DMS 273 (cell line): ENCODE results near the gene AMN1.
A peak's percentile ranks its signal among the peaks of the same experiment; 100 is the strongest.
"Not testable (repeated sequence)": the region's sequence is repeated elsewhere in the genome, so short reads cannot be mapped to it uniquely, and the experiment has no call there.

Experiments used
- DNase-seq: peaks from one replicate; lab custom pipeline; 2025; ENCODE audit not compliant: unreplicated experiment; lab: John Stamatoyannopoulos, UW

Gene AMN1

DNA sequence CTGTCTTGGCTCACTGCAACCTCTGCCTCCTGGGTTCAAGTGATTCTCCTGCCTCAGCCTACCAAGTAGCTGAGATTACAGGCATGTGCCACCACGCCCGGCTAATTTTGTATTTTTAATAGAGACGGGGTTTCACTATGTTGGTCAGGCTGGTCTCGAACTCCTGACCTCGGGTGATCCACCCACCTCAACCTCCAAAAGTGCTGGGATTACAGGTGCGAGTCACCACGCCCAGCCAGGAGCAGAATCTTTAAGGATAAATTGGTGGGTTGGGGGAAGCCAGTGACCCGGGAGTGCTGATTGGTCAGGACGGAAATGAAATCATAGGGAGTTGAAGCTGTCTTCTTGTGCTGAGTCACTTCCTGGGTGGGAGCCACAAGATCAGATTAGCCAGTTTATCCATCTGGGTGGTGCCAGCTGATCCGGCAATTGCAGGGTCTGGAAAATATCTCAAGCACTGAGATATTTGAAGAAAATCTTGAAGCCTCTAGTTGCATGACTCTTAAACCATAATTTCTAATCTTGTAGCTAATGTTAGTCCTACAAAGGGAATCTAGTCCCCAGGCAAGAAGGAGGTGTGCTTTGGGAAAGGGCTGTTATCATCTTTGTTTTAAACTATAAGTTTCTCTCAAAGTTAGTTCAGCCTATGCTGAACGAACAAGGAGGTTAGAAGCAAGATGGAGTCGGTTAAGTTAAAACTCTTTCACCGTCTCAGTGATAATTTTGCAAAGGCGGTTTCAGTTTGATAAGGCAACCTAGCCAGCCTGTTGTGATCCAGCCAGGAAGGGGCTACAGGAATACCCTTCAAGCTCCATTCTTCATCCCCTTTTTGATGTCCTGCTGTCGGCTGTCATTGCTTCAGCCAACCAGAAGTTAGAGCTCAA, 5.0 kb upstream of the AMN1 start:
- peak; percentile 10 for DNase-seq

DNA sequence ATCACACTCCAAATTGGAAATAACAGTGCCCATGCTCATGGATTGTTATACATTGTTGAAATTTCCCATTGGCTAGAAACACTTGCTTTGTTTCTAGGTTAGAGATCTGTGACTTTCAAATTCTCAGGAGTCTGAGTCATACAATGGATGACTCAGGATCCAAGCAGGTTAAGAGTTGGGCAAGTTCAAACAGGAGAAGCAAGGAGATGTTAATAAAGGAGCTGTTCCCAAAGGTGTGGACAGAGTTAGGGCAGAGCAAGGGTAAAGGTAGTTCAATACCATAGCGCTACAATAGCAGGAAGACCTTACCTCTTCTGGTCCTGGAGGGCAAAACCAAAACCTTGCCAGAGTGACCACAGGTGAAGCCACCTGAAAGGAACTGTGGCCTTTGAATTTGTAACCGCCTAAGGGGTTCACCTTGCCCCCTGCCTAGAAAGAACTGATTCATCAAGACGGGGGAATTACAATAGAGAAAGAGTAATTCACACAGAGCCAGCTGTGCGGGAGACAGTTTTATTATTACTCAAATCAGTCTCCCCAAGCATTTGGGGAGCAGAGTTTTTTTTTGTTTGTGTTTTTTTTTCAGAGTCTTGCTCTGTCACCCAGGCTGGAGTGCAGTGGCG, 4.2 kb upstream of the AMN1 start:
- peak; percentile 21 for DNase-seq

DNA sequence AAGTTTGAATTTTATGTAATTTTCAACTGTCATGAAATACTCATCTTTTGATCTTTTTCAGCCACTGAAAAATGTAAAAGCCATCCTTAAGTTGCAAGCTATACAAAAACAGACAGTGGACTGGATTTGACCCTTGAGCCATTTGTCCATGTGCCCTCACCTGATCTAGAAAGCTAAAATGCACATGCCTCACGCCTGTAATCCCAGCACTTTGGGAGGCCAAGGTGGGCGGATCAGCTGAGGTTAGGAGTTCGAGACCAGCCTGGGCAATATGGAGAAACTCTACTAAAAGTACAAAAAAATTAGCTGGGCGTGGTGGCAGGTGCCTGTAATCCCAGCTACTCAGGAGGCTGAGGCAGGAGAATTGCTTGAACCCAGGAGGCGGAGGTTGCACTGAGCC, 2.4 kb upstream of the AMN1 start:
- DNase-seq: not testable (repeated sequence)

DNA sequence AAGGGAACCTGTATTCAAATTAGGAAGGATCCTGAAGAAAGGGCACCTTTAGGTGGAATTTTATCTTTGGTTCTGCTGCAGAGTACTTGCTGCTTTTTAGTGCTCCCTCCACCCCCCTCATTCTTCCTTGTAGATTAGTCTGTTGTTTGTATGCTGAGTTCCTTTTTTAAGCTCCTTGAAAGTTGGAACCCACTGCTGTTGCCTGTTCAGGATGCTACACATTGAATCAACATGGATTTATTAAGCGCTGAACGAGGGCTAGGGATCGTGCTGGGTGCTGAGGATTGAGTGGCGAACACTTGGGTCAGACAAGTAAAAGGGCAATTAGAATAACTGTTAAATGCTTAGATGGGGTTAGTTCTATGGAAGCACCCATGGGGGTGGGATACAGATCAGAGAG, 884 bp upstream of the AMN1 start:
- DNase-seq: no peak

DNA sequence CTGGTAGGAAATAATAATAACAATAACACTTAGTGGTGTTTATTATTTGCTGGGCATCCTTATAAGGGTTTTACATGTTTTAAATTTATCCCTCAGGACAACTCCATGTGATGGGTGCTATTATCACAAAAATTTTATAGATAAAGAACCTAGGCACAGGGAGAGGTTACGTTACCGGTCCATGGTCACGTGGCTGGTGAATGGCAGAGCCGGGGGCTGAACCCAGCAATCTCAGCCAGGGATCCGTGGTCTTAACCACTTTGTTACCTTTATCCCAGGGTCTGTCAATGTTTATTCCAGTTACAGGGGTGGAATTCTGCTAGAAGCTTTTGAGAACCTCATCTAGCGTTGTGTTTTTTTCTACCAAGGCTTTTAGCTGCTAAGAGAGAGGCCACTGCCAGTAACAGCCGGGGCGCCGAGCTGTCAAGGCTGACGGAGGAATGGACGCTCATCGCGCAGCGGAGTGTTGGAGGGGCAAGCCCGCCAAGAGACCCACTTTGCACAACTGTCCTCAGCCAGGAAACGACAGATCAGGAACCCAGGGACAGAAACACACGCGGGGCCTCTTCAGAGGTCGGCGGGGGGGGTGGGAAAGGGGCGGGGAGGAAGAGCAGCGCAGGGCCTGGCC, 418 bp downstream of the AMN1 start:
- DNase-seq: peak; percentile 78

DNA sequence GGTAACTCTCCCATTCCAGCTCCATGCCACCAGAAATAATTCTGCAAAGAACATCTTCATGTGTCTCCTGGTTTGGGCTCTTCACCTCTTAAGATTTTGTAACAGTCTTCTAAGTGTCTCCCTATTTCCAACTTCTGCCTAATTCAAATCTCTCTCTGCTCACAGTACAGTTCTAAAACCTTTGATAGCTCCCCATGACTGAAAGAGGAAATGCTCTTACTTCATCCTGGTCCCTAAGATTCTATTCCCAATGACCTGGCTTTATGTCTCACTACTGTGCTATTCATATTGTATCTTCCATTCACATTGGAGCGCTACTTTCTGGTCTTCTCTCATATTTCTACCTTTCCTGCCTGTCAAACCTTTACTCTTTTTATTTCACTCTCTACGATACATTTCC, 1.6 kb downstream of the AMN1 start:
- DNase-seq: no peak

DNA sequence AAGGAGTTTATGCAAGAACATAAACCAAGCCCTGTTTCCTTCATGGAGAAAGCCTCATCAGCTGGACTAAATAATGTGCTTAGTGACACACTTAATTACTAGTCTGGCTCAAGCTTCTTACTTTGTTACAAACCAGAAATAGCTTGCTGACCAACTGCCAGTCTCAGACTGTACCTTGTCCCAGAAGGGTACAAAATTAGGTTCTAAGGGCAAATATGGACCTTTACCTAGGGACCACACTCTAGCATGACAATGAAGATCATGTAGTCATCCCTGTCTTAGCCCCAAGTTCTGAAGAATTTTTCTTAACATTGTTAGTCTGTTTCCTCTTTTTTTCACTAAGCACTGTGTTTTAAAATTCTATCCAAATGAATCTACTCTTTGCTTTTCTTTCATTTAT, 2.2 kb downstream of the AMN1 start:
- no peak for DNase-seq

DNA sequence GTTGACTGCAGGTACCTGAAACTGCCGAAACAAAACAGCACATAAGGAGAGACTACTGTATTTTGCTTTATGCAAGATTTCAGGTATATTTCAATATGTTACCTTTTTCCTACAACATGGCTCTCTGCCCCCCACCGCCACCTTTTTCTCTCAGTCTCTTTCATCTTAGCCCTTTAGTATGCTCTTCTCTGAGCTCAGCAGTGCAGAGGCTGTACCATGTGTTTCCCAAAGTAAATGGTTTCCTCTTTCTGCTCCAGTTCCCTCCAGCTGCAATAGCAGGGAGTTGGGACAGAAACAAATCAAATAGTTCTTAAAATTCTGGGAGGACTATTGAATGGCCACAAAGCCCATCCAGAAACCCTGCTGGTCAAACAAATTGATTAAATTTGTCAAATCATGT, 4.3 kb downstream of the AMN1 start:
- DNase-seq: no peak

DNA sequence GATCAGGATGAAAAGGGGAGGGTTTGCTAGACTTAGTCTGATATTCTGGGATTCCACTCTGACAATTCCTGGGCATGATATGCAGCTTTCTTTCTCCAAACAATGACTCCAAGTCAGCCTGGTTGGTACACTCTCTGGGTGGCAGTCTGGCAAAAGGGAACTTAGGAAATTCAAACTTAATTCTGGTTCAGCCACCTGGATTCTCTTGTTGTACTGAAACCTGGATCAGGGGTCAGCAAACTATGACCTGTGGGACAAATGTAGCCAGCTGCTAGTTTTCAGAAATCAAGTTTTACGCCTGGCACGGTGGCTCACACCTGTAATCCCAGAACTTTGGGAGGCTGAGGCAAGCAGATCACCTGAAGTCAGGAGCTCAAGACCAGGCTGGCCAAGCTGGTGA, 6.2 kb downstream of the AMN1 start:
- no peak for DNase-seq

DNA sequence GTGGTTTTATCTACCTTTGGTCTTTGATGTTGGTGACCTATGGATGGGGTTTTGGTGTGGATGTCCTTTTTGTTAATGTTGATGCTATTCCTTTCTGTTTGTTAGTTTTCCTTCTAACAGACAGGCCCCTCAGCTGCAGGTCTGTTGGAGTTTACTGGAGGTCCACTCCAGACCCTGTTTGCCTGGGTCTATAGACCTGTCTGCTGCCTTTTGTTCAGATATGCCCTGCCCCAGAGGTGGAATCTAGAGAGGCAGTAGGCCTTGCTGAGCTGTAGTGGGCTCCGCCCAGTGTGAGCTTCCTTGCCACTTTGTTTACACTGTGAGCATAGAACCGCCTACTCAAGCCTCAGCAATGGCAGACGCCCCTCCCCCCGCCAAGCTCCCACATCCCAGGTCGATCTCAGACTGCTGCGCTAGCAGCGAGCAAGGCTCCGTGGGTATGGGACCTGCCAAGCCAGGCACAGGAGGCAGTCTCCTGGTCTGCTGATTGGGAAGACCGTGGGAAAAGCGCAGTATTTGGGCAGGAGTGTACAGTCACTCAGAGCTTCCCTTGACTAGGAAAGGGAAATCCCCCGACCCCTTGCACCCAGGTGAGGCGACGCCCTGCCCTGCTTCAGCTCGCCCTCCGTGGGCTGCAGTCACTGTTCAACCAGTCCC, 10.2 kb downstream of the AMN1 start:
- not testable (repeated sequence) for DNase-seq

DNA sequence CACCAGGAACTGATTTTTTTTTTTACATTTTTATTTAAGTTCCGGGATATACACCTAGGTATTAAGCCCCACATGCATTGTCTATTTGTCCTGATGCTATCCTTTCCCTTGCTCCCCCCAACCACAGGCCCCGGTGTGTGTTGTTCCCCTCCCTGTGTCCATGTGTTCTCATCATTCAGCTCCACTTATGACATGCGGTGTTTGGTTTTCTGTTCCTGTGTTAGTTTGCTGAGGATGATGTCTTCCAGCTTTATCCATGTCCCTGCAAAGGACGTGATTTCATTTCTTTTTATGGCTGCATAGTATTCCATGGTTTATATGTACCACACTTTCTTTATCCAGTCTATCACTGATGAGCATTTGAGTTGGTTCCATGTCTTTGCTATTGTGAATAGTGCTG, 11.8 kb downstream of the AMN1 start:
- DNase-seq: not testable (repeated sequence)

DNA sequence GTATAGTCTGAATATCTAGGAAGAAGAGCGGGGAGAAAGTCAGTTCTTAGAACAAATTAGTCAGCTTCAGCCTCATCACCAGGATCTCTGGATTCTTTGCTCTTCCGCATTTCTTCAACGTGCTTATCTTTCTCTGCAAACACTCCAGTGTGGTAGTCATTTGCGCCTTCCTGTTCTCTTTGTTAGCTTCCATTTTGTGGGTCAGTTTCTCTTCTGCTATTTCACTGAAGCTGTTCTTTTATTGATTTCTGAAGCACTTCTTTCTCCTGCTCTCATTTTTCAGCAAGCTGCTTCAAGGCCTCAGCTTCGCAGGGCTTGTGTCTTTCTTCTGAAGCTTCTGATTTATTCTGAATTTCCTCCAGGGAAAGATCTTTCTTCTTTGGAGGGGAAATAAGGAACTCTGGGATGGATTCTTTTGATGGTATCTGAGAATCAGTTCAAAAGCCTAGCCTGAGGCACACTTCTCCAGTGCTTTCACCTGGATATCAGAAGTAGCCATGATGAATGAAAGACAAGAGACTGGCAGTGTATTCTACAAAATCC, 13.5 kb downstream of the AMN1 start:
- DNase-seq: no peak

DNA sequence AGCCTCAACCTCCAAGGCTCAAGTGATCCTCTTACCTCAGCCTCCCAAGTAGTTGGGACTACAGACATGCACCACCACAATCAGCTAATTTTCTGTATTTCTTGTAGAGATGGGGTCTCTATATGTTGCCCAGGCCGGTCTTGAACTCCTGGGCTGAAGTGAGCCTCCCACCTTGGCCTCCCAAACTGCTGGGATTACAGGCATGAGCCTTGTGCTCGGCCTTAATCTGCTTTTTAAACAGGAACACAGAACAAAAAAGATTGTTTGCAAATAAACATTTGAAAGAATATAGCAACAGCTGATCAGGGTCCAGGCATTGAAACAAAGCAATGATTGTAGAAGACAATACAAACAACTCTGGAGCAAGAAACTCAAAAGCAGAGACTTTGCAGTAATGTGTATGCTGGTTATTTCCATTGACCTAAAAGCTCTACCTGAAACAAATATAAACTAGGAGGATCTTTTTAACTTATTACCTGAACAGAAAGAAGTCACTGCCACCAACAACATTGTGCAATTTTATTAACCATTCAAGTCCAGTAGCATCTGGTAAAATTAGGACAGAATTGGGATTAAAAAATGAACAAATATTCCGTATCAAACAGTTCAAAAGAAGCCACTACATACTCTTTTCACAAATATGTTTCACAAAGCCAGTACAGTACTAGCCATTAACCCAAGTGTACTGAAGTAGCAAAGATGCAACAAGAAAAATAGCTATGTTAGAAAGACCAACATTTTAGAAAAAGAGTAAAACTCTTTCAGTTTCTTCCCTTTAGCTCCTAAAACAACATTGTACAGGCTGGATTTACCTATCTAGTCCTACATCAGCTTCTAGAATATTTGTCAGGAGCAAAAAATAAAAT, 14.2 kb downstream of the AMN1 start:
- no peak for DNase-seq

DNA sequence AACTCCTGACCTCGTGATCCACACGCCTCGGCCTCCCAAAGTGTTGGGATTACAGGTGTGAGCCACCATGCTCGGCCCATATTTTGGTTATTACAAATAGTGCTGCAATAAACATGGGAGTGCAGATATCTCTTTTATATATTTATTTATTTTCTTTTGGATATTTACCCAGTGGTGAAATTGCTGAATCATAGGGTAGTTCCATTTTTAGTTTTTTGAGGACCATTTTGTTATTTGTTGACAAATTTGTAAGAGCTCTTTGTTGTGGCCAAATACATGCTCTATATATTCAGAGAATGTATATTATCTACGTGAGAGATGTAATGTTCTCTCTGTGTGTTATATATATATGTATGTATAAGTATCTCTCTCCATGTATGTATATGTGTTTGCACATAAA, 15.9 kb downstream of the AMN1 start:
- no peak for DNase-seq

DNA sequence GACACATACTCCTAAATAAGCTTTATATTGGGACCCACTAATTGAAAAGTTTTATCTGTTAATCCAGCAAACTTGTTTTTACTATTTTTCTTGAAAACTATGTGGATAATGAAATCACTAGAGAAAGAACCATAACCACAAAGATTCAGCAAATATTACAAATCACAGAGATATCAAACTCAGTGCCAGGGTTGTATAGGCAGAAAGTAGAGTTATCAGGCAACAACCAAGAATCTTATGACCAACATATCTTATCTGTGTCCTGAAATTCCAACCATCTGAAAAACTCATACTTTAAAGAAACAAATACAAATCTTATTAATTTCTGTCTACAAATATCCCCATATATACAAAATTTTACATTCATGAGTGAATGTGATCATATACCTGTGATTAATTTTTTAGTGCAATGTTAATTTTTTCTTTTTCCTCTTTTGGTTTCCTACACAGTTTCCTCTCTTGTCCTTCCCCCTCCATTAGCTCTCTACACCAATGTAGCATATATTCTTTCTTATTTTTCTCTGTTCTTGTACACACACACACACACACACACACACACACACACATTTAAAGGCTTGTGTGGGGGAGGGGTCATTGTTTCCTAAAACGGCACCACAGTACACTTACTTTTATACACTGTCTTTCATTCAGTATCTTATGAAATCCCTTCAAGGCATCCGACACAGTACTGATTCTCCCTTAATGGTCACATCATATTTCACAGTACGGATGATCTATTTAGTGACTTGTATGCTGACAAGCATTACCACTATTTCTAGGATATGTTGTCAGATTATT, 18.6 kb downstream of the AMN1 start:
- DNase-seq: no peak

DNA sequence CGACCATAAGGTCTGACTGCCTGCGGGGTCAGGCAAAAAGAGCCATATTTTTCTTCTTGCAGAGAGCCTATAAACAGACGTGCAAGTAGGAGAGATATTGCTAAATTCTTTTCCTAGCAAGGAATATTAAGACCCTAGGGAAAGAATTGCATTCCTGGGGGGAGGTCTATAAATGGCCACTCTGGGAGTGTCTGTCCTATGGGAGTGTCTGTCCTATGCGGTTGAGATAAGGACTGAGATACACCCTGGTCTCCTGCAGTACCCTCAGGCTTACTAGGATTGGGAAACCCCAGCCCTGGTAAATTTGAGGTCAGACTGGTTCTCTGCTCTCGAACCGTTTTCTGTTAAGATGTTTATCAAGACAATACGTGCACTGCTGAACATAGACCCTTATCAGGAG, 20.7 kb downstream of the AMN1 start:
- not testable (repeated sequence) for DNase-seq

DNA sequence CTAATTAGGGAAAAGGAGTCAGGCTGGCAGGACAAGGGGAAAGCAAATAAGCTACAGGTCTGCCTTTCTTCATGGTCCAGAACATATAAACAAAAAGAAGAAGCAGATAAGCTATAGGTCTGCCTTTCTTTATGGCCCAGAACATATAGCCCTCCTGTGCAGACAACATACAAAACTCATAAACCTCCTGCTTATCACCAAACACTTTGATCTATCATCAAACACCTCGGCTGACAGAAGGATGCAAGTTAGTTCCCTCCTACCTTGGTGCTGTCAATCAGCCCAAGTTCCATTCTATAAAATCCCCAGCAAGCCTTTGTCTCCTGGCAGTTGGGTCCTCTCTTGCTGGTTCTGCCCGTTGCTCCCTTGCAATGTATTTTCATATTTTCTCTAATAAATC, 23.2 kb downstream of the AMN1 start:
- DNase-seq: no peak

DNA sequence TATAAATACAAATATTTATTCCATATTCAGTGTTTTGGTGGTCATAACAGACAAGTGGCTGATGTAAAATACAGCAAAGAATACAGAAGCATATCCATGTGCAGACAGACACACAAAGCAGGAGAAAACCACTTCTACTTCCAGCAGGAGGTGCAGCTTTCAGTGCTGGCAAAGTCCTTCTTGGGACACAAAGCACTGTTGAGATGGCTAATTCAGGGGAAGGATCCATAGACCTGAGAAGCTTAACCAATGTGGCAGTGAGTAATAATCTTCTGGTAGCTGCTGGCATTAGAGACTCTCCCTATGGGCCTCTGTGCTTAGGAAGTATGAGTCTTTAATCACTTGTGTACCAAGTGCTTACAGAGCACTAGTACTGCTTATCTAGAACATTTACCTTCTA, 26.8 kb downstream of the AMN1 start:
- DNase-seq: peak; percentile 9

DNA sequence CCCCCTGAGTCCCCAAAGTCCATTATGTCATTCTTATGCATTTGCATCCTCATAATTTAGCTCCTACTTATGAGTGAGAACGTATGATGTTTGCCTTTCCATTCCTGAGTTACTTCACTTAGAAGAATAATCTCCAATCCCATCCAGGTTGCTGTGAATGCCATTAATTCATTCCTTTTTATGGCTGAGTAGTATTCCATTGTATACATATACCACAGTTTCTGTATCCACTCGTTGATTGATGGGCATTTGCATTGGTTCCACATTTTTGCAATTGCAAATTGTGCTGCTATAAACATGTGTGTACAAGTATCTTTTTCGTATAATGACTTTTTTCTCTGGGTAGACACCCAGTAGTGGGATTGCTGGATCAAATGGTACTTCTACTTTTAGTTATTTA, 38.9 kb downstream of the AMN1 start:
- not testable (repeated sequence) for DNase-seq

DNA sequence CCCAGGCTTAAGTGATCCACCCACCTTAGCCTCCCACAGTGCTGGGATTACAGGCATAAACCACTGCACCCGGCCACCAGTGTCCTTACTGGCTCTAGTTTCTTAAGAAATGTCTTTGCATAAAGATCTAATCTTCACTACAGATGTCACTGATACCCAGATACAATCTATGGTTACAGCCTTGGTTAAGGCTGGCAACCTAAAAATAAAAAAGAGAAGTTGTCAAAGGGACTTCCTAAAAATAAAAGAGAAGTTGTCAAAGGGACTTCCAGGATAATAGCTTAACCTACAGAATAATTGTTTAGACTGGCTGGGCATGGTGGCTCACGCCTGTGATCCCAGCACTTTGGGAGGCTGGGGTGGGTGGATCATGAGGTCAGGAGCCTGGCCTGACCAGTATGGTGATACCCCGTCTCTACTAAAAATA, 41.7 kb downstream of the AMN1 start:
- no peak for DNase-seq
